Stimulated activated CD4-positive, alpha-beta T cell treated with anti-CD3 and anti-CD28 coated beads, Interleukin-12 subunit alpha, Interleukin-12 subunit beta, amount 100 ng/mL, for 48 hours (primary cell): ENCODE measurements around the gene ZNF471.
A peak's percentile ranks its signal among the peaks of the same experiment; 100 is the strongest.

Source experiments
- DNase-seq, 3 donors: peaks; one replicate each; pipeline ENCODE4 v3.0.0-alpha.2; 2020; ENCODE audit warnings: low read depth in 2 of 3, low spot score in 1 of 3

The ZNF471 gene

DNA sequence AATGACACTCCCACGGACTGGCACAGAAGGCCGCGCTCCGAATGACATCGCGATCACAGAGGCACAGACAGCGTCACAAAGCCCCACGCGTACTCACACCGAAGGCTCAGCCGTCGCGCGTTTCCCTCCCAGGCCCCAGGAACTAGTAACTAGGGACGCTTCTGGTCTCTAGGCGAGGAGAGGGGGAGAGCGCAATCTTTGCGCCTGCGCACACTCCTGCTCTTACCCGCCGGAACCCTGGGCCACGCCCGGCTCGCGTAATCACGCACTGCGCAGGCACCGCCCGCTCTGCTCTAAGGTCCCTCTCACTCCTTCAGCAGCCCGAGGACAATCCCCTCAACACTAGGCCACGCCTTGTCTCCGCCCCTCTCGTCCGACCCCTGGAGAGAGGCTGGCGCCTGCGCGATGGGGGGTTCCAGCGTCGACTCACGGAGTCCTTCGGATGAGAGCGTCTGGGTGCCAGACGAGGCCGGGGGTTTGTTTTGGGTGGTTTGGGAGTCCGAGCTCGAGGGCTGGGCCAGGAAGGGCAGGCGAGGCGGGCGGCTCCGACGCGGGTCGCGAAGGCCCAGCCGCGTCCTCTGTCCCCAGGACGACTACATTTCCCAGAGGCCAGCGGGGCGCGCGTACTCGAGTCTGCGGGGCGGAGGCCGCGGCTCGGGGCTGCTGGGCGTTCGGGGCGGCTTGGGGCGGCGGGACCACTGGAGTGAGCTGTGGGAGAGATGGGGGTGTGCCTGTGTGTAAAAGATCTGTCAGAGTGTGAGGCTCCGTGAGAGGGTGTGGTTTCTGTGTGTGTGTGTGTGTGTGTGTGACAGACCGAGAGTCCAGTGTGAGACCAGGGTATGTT lies at the start of gene ZNF471:
Gene ZNF471, plus strand, starts transcription at position 410 of the 844 bp plus-strand sequence. CDS start 3,717 bp downstream, outside the sequence.
- peak; percentile 62 to 75 (median 69) for DNase-seq

DNA sequence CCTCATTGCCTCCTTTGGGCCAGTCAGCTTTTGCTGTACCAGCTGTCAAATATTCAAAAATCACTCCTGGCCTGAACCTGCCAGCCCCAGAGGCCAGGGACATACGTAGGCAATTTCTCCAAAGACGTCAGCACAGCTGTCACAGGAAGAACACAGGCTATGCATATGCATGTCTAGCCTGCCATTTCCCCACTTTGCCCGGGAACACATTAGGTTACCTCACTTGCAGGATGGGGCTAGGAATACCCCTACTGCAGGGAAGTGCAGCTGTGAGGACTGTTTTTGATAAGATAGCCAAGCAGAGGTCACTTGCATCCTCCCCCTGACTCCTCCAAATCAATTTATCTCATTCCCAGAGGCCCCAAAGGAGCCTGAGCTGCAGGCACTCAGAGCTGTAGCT lies 33.3 kb upstream of the ZNF471 start:
- DNase-seq, result no peak

DNA sequence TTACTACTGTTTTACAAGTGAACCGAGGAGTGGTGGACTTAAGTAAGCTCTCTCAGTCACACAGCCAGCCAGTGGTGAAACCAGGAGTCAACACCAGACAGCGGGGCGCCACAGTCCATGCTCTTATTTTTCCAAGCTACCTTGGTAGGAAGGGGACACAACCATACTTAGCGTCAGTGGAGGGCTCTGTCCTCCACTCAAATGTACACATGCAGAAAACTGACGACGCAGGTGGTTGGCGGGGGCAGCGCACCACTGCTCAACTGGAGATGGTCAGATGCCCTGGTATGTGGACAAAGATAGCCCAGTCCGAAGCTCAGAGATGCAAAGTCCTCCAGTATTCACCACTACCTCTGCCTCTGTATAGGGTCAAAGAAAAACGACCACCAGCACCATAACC lies 31.6 kb upstream of the ZNF471 start:
- no peak for DNase-seq

DNA sequence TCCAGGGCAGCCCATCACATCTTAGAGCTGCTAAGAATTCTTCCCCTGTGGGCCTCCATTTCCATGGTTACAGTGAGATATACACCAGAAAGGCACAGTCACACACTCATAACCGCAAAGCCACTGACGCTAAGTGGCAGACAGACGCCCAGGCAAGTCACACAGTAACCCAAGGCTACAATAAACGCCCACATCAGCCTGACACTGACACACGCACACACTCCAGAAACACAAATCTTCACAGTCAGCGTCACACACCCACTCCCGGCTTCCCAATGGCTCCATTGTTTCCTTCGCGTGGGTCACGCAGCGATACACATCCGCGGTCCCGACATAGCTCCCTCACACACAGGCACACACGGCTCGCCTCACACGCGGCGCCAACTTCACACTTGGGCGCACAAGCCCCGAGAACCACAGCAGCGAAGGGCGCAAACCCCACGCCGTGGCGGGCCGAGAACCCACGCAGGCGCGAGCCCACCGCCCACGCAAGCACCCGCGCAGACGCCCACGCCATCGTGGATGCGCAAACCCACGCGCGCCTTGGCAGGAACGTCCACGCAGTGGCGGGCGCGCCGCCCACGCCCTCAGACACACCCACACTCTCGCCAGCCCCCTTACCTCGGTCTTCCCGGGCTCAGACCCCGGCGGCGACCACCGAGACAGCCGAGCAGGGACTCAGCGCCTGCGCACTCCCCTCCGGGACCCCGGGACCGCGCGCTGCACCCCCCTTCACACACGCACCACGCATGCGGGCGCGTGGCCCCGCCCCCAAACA lies 30.8 kb upstream of the ZNF471 start, which contains the start of gene ZNF667:
Gene ZNF667, minus strand, starts transcription at position 695 of the 778 bp plus-strand sequence. CDS start 14,975 bp downstream, outside the sequence.
- peak in 1 of 3 donors; percentile 3 for DNase-seq

DNA sequence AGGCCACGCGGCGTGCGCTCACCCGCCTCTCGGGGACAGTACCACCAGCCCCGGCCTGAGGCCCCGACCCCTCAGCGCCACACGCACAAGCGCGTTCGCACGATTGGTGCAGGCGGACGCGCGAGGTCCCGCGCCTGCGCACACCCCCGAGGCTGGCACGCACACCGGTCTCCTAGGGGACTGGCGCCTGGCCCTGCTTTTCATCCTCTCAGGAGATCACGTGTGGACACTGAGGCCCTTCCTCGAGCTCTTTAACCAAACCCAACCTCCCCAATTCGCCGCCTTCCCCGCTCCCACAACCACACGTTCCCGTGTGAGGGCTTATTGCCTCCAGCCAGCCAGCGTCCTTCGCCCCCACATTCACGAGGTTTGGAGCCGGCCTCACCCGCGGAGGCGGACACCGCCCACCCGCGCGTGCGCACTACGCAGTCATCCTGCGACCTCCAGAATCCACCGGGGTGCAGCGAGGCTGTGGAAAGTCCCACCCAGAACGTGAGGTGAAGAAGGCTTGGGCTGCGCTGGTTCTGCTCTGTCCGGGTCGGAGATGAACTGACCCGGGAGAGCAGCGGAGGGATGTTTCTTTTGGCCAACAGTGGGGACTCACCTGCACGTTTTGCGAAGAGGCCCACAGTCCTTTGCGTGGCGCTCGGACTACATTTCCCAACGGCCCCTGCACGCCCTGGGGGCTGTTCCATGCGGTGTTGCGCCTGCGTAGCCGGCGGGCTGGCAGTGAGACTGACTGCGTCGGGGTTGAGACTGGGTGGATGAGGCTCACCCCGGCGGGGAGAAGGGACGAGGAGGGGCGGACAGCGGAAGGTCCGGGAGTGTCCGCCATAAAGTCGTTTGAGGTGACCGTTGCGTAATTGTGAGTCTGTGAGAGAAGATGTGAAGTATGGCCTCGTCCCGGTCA lies 30.0 kb upstream of the ZNF471 start:
- peak; percentile 20 to 43 (median 26) for DNase-seq

DNA sequence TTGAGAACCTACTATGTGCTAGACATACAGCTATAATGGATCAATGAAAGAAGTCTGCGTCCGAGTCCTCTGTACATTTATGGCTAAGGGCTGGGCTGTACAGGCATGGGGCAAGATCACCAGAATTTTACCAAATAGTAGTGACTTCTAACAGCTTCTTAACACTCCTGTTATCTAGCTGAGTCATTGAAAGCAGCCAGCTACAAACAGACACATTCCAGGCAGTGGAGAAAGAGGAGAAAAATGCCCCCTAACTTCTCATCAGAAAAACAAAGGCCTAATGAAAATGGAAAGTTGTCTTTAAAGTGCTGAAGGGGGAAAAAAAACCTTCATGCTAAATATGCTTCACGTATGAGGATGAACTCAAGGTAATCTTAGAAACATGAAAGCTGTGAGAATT lies 16.3 kb upstream of the ZNF471 start:
- DNase-seq, result no peak

DNA sequence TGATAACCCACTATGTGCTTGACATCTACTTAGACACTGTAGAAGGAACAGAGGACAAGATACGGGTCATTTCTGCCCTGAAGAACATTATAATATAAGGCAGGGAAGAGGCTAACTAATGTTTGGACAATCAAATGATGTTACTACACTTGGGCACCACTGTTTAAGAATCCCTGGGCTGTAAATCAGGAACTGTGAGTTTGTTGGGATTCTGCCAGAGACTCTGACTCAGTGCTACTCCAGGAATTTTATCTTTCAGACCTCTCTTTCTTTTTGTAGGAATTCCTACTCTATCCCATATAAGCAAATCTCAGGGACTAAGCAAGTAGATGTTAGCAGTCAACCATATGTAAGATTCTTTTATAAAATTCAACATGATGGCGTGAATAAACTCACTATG lies 3.1 kb upstream of the ZNF471 start:
- DNase-seq, result no peak

DNA sequence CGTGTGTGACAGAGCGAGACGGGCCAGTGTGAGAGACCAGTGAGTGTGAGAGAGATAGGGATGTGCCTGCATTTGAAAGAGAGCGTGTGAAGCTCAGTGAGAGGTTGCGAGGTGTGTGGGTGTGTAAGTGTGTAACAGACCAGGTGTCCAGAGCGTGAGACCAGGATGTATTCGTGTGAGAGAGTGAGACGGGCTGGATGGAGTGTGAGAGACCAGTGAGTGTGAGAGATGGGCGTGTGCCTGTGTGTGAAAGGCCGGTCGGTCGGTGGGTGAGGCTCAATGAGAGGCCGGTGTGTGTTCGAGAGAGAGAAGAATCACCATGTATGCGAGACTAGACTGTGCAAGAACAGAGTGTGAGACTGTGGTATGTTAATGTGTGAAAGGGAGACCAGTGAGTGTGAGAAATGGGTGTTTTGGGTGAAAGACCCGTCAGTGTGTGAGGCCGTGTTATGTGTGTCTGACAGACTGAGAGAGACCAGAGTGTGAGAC lies 679 bp downstream of the ZNF471 start:
- DNase-seq, result no peak

DNA sequence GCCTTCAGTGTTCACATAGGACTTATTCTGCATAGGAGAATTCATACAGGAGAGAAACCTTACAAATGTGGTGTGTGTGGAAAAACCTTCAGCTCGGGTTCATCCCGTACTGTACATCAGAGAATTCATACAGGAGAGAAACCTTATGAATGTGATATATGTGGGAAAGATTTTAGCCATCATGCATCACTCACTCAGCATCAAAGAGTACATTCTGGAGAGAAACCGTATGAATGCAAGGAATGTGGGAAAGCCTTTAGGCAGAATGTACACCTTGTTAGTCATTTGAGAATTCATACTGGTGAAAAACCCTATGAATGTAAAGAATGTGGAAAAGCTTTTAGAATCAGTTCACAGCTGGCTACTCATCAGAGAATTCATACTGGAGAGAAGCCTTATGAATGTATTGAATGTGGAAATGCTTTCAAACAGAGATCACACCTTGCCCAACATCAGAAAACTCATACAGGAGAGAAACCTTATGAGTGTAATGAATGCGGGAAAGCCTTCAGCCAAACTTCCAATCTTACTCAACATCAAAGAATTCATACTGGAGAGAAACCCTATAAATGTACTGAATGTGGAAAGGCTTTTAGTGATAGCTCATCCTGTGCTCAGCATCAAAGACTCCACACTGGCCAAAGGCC lies 17.7 kb downstream of the ZNF471 start:
- DNase-seq, result no peak

DNA sequence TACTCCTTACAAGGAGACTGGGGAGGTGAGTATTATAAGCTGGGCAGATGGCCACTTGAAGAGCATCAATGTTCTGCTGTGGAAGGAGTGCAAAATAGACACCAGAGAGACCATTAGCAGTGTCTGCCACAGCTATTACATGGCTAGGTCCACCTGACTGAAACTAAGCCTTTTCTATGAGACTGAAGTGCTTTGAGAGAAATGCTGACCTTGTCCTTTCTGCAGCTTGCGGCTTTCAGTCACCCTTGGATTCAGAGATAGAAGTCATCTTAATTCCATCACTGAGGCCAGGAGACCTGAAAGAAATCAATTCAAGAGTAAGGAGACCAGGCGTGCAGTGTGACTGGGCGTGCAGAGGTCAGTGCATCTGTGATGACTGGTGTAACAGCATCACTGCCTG lies 29.8 kb downstream of the ZNF471 start:
- DNase-seq, result no peak

DNA sequence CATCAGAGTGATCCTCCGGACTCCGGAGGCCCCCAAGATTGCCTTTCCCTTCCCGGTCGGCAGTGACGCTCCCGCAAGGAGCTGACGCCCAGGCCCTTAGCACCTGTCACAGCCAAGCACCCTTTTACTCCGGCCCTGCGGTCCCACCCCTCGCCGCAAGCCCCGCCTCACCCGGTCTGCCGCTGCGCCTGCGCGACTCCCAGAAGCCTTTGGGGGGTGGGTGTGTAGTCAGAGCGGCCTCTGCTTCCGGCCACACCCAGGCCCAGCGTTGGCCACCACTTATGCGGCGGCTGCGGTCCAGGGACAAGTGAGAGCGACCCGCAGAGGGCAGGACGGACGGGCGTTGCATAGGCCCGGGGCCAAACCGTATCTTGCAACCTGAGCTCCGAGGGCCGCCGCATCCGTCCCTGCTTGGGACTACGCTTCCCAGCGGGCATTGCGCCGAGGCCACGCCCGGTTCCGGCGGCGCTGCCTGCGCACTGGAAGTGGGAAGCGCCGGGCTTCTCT lies 30.7 kb downstream of the ZNF471 start:
- peak; percentile 80 to 83 (median 83) for DNase-seq

DNA sequence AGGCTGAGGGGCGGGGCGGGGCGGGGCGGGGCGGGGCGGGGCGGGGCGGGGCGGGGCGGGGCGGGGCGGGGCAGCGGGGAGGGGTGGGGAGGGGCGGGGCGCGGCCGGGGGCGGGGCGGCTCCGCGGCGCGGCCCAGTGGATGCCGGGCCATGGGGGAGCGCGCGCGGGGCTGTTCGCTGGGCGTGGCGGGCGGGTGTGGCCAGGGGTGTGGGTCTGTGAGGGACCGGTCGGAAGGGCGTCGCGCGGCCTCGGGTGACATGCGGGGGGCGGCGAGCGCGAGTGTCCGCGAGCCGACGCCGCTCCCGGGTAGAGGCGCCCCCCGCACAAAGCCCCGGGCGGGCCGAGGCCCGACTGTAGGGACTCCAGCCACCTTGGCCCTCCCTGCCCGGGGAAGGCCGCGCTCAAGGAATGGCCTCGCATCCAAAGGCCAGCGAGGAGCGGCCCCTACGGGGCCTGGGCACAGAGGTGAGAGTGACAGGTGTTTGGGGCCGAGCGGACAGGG lies 31.2 kb downstream of the ZNF471 start, which contains the start of gene ZFP28:
Gene ZFP28, plus strand, starts transcription at position 188 of the 503 bp plus-strand sequence. Its CDS starts 71 bp downstream, at position 259.
- peak in 1 of 3 donors; percentile 38 for DNase-seq

DNA sequence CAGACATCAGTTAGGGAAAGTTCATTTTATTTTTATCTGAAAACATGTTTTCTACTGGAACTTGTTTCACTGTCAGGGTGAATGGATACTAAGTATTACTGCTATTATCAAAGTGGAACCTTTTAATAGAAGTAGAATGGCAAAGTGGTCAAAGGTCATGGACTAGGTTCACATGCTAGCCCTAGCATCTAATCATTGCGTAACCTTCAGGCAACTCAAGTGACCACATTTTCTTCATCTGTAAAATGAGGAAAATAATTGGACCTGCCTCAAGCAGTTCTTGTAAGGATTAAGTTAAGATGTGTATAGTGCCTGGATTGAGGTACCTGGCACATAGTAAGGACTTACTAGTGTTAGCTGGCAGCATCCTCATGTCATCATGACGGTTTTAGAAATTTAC lies 36.1 kb downstream of the ZNF471 start:
- DNase-seq, result no peak

DNA sequence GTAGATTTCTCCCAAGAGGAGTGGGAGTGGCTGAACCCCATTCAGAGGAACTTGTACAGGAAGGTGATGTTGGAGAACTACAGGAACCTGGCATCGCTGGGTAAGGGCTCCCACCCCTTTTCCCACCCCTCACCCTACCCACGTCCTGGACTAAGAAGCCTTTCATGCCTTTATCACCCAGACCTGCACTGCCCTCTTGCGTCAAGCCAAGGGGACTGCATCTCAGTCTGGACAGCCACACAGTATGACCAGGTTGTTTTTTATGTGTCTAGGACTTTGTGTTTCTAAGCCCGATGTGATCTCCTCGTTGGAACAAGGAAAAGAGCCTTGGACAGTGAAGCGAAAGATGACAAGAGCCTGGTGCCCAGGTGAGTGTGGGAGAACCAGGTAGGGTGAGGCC lies 39.9 kb downstream of the ZNF471 start:
- no peak for DNase-seq

DNA sequence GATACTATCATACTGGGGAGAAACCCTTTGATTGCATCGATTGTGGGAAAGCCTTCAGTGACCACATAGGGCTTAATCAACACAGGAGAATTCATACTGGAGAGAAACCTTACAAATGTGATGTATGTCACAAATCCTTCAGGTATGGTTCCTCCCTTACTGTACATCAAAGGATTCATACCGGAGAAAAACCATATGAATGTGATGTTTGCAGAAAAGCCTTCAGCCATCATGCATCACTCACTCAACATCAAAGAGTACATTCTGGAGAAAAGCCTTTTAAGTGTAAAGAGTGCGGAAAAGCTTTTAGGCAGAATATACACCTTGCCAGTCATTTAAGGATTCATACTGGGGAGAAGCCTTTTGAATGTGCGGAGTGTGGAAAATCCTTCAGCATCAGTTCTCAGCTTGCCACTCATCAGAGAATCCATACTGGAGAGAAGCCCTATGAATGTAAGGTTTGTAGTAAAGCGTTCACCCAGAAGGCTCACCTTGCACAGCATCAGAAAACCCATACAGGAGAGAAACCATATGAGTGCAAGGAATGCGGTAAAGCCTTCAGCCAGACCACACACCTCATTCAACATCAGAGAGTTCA lies 46.7 kb downstream of the ZNF471 start:
- DNase-seq, result no peak

DNA sequence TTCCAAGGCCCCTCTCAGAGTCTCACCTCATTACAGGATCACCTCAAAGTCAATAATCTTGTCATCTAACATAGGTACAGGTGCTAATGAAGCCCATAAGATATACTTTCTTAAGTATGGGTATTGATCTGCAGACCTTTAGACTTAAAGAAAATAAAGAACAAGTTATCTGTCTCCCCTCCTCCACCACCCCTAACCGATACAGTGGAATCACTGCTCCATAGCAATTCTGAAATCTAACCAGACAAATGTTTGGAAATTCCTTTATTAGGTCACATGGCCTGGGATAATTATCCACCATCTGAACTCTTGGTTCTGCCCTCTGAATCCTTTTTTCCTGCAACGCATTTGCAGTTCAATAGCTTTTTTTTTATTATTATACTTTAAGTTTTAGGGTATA lies 55.1 kb downstream of the ZNF471 start:
- no peak for DNase-seq

DNA sequence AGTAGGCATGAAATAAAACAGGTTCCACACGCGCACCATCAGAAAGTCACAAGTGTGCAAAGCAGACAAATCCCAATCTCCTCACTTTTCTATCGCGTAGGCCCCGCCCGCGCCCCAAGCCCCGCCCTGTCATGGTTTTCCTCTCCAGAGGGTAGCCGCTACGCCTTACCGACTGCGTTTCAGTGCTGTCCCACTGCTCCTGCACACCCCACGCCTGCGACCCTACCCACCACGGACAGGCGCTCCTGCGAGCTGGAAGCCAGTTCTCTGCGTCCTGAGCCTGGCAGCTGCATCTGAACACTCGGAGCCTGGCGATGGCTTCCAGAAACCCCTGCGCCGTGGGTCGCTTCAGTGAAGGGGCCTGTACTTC lies 59.2 kb downstream of the ZNF471 start:
- peak; percentile 3 to 32 (median 32) for DNase-seq

DNA sequence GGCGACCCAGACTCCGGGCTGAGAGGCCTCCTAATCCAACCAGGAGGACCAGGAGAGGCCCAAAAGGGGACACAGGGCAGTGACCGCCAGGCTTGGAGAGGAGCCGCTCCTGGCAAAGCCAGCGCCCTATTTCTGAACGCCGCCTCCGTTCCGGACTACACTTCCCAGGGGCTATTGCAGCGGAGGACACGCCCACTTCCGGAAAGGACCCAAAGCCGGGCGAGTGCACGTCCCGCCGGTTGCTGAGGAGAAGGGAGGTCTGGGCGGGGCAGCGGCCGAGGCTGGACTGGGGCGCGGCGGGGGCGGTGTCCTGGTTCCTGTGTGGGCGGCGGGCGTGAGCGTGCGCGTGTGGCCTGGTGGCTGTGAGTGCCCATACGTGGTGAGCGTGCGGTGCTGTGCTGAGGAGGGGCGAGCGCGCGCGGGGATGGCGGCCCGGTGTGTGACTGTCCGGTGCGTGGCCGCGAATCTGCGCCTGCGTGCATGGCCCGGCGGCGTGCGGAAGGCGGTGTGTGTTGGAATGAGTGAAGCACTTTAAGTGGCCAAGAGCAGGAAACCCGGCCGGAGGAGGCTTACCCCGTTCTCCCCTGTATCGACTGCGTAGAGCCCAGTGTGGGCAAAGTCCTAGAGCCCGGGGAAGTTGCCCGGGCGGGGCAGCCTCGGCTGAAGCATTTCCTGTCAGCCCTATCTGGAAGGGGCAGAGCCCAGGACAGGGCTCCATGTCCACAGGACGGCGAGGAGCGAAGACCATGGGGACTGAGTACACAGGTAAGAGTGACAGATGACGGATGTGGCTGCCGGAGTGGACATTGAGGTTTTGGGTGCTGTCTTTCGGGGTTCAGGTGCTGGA lies 59.8 kb downstream of the ZNF471 start, which contains the start of gene ZNF470:
Gene ZNF470, plus strand, starts transcription at position 195 of the 847 bp plus-strand sequence. CDS start 2,844 bp downstream, outside the sequence.
- DNase-seq, result peak; percentile 73 to 85 (median 80)
